RPMI7951 (cell line): ENCODE results near the gene TRPC4. TPM values are rescaled to one million over a fixed set of nuclear protein-coding genes. Genes with fewer than 3 reads are reported as not detected.

Source experiments
- DNase-seq: peaks from one replicate; pipeline ENCODE4 v3.0.0-alpha.2; 2012; ENCODE audit warnings: low read depth
- total RNA-seq: library from RNA; depleted of rRNA; stranded (reverse); fragments of >200 nt; shearing (Covaris generic); gene quantifications from 2 replicates; pipeline ENCODE4 v1.2.3, GENCODE V29; 2014

The TRPC4 gene
- total RNA-seq, 1 experiment from 2014 or later, result 1.6 TPM

DNA sequence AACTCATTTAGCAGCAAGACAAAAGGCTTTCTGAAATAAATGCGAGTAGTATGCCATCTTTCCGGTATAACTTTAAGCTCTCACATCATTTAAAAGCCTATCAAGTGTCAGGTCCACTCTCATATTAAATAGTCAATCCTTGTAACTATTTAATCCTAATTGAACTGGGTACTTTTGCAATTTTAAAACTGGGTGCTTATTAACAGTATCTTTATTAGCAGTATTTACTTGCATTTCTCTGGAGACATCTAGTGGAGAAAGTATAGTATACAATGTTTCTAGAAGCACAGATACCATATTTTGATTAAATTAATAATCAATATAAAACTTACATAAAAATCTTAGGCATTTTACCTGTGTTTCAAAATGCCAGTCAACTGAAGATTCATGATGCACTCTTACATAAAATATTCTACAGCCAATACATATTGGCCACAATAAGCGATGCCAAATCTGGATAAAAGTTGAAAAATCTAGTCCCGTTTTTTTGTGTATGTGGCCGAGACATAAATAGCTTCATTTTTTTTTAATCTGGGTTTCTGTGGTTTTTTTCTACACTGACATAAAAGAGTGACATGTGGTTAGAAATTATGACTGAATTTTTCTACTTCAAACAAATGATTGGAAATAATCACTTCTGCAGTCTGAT lies 266.7 kb downstream of the TRPC4 start:
- DNase-seq, result peak; percentile 34

DNA sequence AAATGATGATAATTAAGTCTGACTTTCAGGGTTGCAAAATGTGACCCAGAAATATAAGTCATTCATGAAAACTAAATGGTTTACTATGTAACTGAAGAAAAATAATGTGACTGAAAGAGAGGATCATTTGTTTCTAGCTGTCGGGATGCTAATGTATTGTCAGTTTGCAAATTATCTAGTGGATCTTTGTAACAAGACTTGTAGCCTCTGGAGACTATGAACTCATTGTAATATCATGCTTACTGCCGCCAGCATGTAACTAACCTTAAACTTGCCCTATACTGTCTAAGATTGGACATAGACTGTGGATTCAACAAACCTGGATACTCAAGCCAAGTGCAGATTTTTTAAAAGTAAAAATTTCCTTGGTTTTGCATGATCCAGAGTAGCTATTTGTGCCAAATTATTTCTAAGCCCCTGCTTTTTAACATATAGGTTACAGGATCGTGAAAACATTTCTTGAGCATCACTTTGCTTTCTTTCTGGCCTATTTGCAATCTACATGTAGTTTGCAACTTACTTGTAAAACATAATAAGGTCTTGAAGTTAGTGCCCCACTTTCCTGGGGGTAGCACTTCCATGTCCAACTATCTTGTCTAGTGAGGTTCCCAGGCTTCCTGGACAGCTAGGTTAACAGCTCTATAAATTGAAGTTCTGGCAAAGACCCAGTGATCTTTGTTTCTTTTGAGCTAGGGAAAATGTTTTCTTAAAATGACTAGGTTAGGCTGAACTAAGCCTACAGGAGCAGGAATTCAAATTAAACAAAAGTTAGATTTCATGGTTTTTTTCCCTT lies 267.7 kb downstream of the TRPC4 start:
- DNase-seq, result no peak

DNA sequence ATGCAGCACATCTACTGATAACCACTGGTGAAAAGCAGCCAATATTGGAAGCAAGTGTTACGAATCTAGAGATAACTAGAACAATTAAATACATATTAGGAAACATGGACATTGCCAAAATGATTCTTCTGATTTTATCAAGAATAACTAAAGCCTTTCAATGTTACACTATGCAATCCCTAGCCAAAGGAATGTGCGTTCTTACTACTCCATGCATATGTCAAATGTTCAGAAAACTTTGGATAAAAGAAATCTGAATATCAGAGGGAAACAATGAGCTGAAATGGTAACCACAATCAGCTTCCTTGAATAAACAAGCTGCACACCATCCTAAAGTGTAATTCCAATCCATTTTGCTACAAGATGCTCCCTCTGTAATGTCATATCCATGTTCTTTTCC lies 270.1 kb downstream of the TRPC4 start:
- no peak for DNase-seq

DNA sequence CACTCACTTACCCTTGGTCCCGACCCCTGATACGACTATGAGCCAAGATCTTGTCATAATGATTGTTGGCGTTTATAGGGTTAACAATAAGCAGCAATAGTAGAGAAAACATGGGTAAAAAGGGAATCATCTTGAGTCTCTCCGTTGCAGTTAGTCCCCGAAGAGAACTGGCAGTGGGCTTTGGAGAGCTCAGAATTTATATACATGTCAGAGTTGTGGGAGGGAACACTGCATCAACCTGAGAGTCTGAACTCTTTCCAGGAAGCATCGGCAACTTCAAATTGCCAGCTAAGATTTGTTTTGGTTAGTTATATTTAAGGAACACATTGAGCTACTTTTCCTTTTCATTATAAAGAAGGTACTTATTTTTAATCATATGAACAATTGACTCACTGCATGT lies 271.0 kb downstream of the TRPC4 start, which contains the start of gene POSTN:
Gene POSTN, minus strand, starts transcription at position 172 of the 400 bp plus-strand sequence. Its CDS starts 42 bp downstream, at position 130.
- DNase-seq, result peak; percentile 45

DNA sequence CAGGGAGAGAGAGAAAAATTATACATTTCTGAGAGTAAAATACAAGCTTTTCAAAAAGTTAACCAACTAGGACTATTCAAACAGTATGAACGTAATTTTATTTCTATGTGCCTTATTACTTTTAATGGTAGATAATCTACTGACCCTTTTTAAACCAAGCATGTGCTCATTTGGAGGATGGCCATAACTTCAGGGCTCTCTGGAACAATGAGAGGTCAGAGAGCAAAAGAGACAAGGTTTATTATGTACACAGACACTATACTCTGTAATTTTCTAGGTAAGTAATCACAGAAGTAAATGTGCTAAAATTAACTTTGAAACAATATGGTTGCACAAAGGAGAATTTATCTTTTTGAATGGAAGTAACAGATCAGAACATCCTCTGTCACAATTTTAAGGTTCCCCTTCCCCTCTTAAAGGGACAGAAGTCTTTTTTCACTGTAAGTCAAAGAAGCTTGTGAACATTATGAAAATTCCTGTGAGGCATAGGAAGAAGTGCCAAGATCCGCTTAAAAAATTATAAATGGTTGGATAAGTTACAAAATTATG lies 272.0 kb downstream of the TRPC4 start:
- no peak for DNase-seq

DNA sequence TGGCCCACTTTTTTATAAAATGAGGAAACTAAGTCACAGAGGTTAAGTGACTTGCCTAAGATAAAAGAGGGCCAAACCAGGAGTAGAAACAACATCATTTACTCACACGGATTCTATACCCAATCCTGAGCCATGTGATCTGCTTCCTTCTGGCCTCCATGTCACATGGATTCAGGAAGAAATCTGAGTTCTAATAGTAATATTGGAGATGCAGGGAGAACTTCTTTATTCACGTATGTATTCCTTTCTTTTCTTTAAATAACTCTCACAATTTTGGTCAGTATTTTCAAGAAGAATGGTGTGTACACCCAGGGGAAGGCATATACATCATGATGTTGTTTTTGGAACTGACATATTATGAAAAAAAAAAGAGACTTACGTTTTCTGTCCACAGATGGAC lies 272.8 kb downstream of the TRPC4 start:
- no peak for DNase-seq

DNA sequence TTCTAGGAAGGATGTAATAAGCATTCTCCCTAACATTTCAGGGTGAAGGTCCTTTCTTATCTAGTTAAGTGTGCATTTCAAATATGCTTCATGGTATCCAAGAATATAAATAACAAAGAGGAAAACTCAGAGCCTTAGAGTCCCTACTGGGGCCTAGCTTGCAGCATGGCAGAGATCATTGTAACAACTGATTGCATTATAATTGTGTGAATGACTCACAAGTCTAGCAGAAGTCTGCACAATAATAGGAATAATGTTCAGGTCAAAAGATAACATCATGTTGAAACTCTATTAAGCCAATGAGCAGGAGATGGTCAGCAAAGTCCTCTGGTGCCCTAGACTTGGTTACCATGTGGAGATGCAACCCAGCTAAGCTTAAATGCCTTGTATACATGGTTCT lies 274.4 kb downstream of the TRPC4 start:
- DNase-seq, result peak; percentile 51

DNA sequence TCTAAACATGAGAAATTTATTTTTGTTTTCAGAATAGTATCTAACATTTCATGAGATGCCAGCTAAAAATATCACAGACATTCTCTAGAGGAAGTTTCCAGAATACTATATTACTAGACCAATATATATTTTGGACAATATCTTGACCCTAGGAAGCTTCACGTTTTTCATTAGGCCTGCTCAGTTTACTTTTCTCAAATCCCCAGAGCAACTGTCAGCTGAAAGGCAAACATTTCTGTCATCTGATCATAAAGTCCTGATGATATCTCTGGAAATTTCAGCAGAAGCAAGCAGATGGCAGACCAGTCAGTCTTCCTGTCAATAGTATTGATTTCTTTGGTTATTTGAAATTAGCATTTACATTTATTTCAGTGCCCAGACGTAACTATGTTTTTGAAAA lies 275.0 kb downstream of the TRPC4 start:
- no peak for DNase-seq

DNA sequence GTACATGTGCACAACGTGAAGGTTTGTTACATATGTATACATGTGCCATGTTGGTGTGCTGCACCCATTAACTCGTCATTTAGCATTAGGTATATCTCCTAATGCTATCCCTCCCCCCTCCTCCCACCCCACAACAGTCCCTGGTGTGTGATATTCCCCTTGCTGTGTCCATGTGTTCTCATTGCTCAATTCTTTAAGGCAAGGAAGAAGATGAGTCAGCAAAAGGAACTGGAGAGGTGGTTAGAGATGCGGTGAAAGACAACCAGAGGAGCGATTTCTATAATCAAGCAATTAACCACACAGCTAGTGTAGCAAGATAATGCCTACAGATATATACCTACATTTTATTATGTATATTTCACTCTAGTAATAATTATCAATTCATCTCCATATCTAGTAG lies 280.2 kb downstream of the TRPC4 start:
- DNase-seq, result peak; percentile 52

DNA sequence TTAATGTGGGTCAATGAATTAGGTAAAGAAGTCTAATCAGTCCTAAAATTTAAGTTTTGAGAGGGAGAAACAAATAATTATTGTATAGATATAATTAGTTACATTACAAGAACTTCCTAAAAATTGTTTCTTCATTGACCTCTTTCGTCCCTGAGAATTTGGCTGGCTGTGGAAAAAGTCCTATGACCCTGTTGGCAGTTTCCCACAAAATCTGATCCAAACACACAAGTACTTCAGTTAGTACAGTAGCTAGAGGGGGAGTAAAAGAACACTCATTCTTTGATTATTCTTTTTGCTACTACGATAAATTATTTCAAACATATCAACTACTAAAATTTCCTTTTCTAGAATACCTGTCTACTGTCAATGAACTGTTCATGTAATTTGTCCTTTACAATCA lies 282.3 kb downstream of the TRPC4 start:
- DNase-seq, result no peak
